GM19351 (cell line): ENCODE data around the gene CPN1.
"Not testable (repeated sequence)": the region's sequence is repeated elsewhere in the genome, so short reads cannot be mapped to it uniquely, and the experiment has no call there.

ENCODE experiments used
- ATAC-seq: cut with Tn5 transposase; IDR thresholded peaks from one replicate; pipeline ENCODE4 v1.9.1; 2021; ENCODE audit warnings: mild to moderate bottlenecking, moderate library complexity; ENCODE audit not compliant: unreplicated experiment

CPN1 gene

GRCh38 chr10:100082276-100082675, 607 bp upstream of the CPN1 start:
- ATAC-seq = not testable (repeated sequence)

- ATAC-seq = no peak
These were observed 4.9 kb downstream of the CPN1 start for GRCh38 chr10:100076750-100077149.

DNA sequence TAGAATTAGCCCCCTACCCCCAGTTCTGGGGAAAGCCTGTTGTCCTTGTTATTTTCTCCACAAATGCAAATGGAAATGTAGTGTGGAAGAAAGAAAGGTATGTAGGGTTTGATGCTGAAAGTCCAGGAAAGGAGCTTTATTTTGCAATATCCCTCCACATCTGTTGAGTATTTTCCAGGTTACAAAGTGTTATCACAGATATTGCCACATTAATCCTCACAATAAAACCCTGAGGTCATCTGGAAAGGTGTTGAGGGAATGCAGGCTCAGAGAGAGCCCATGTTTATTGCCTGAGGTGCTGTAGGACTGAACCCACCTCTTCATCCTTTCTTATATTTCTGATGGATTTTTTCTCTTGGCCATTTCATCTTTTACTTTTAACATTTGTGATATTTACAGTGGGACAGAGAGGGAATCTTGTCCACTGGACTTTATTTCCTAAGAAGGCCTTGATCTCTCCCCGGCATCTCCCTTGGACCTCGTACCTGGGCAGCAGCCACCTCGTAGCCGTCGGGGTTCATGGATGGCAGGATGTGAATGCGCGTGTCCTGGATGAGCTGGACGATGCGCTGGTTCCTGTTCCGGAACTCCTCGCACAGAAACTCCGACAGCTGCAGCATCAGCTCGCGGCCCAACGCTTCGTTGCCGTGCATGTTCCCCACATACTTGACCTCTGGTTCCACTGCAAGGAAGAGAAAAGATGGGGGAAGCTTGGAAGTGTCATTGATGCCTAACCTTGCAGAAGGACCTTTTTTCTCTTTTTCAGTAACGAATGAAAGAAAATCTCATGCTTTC, 6.0 kb downstream of the CPN1 start:
- no peak for ATAC-seq

- no peak for ATAC-seq
These were observed 9.2 kb downstream of the CPN1 start for GRCh38 chr10:100072514-100072913.

DNA sequence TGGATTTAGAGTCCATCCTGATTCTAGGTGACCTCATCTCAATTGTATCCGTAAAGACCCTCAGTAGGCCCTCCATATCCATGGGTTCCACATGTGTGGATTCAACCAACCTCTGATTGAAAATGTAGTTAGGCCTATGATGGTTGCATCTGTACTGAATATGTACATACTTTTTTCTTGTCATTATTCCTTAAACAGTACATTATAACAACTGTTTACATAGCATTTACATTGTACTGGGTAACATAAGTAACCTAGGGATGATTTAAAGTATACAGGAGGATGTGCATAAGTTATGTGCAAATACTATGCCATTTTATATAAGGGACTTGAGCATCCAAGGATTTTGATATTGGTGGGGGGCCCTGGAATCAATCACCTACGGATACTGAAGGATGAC, 10.1 kb downstream of the CPN1 start:
- no peak for ATAC-seq

- ATAC-seq = no peak
These were observed 14.2 kb downstream of the CPN1 start for GRCh38 chr10:100067466-100067865.

DNA sequence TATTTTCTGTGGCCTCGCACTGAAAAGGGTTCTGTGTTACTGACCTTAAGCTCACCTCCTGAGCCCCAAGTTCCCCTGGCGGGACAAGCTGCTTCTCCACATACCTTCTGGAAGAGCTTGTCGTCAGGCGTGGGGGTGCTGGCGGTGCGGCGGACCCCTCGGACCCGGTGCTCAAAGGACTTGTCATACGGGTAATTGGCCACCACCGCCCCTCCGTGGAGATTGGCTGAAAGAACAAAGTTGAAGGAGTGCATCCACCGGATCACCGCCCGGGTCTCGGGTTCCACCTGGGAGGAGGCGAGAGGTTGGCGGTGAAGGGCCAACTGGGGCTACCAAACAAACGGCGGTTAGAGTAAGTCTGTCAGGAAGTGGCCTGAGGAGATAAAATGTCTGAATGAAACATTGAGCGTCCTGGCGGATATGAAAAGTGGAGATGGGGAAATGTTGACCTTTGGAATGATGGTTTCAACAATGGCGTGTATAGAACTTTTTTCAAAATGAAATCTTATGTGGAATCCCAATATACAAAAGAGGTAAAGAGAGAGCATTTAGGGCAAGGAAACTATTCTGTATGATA, 16.5 kb downstream of the CPN1 start:
- ATAC-seq = no peak

DNA sequence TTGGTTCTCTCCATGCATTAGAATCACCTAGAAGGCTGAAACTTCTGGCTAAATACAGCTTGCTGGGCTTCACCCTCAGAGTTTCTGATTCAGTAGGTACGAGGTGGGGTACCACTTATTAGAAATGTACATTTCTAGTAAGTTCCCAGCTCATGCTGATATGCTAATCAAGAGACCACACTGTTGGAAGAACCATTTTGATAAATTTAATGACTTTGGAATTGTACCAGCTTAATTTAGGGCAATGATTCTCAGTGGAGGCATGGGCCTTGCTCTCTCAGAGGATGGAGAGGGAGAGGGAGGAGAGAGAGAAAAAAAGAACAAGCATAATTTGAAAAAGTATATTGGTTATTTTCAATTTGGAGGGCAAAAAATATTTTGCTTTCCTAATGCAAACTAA, 20.3 kb downstream of the CPN1 start:
- no peak for ATAC-seq

GRCh38 chr10:100057948-100058347, 23.7 kb downstream of the CPN1 start:
- ATAC-seq = no peak

DNA sequence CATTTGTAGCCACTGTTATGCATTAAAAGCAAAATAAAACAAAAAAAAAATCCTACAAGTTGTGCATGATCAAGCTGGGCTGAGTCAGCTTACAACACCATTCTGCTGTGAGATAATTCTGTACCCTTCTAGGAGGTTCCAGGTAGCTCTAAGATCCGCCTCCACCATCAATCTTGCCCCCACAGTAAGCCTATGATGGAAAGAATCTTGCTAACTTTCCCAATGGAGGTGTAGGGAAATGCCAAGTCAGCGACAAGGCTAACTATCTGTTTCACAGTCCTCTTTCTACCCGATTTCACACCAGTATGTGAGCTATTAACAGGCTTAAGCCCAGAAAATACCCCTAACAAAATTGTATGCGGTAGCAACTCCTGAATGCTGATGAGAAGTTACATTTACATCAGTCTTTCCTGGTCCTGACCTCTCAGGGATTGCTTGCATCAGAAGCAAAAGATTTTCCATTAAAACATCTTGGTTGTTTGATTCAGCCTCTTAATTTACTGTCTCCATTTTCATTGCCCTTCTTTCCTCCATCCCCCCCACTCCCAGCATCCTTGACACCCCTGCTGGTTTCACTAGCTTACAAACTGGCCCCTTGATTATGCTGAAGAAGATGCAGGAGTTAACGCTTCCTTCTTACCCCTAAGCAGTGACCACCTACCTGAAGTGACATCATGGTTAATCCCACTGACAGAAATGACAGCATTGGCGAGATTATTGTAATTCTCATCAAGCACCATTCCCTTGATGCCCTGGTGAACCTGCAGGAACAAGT, 27.8 kb downstream of the CPN1 start:
- no peak for ATAC-seq

DNA sequence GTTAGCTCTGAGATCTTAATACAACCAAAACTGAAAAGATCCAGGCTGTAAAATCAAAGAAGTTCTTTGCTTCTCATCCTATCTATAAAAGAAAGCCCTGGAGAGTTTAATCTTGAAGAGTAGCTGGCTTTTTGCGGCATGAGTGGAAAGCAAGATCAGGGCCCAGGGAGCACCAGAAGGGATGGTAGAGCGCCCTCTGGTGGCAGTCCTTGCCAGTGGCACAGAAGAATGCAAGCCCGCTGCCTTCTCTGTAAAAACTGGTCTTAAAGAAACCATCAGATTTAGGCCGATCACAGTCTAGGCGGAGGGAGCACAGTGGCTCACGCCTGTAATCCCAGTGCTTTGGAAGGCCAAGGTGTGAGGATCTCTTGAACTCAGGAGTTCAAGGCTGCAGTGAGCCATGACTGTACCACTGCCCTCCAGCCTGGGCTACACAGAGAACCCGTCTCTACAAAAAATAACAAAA, 35.6 kb downstream of the CPN1 start:
- peak; percentile 64 for ATAC-seq

DNA sequence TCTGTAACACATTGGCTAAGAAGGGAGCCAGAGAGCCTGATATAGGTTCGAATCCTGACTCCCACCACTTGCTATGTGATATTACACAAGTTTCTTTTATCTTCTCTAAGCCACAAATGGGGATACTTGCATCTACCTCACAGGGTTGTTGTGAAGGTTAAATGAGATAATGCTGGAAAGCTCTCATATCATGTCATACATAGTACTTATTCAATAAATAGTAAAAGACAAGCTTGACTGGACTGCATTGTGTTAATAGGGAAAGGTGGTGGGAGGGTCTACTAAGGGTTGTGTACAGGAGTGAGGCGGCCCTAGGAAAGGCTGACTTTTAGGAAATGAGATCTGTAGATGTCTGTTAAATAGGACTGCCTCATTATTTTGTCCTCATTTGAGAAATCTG, 36.1 kb downstream of the CPN1 start:
- no peak for ATAC-seq

DNA sequence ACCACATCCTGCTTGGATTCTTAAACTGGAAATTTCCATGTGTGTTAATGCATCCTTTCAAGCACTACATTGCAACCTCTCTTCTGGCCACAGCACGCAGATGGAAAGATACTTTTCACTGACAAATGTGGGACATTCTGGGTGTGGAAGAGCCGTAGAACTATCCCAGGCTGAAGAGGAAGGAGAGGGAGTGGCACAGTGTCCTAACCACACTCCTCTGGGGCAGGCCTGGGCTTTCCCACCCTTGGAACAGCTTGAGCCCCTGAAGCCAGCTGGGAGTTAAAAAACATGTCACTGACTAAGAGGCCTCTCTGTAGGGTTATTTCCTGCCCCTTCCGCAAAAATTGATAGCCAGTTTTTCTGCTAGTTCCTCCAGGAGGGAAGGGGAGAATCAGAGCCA, 37.9 kb downstream of the CPN1 start:
- ATAC-seq = no peak

GRCh38 chr10:100043344-100043743, 38.3 kb downstream of the CPN1 start:
- no peak for ATAC-seq

DNA sequence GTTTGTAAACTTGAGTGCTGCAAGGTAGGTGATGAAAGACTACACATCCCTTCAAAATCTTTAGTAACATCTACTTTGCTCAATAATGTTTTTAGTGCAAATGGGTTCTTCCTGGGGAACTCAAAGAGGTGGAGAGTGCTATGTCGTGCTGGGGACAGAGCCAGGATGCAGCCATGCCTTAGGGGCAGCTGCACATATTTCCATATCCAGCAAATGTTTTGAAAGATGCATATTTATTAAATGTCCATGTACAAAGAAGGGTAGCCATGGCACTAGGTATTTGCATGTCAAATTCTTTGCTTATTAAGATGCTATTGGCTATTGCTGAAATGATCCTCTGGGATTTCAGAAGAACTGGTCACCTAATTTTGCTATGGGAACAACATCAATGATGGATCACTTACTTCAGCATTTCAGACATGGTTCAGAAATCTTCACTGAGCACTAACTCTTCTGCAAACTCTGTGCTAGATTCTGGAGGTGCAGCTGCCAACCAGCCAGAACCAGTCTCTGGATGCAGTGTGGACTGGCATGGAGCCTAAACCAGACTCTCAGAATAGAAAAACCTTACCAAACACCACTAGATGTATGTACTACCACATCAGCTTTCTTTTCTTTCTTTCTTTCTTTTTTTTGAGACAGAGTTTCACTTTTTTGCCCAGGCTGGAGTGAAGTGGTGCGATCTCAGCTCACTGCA, 40.2 kb downstream of the CPN1 start:
- no peak for ATAC-seq

DNA sequence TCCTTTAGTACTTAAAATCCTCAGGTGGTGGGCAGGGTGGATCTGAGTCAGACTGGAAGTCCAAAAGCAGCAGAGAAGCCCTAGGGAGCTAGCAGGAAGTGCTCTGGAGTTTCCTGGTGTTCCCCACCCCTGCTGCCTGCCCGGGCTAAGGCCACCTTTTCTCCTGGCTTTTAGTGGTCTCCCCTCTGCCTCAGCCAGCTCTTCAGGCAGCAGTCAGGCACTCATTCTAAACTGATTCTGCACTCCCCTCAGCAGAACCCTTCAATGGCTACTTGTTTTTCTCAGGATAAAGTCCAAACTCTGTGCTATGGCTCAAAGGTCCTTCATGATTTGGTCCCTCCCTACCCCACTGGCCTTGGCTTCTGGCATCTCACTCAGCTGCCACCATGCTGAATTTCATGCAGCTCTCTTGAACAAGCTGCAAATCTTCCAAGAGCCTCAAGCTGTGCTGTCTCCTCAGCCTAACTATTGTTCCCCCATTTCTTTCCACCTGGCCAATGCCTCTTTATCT, 43.1 kb downstream of the CPN1 start:
- no peak for ATAC-seq

GRCh38 chr10:100037758-100038315, 43.8 kb downstream of the CPN1 start:
- ATAC-seq = no peak

GRCh38 chr10:100036850-100037249, 44.8 kb downstream of the CPN1 start:
- no peak for ATAC-seq

DNA sequence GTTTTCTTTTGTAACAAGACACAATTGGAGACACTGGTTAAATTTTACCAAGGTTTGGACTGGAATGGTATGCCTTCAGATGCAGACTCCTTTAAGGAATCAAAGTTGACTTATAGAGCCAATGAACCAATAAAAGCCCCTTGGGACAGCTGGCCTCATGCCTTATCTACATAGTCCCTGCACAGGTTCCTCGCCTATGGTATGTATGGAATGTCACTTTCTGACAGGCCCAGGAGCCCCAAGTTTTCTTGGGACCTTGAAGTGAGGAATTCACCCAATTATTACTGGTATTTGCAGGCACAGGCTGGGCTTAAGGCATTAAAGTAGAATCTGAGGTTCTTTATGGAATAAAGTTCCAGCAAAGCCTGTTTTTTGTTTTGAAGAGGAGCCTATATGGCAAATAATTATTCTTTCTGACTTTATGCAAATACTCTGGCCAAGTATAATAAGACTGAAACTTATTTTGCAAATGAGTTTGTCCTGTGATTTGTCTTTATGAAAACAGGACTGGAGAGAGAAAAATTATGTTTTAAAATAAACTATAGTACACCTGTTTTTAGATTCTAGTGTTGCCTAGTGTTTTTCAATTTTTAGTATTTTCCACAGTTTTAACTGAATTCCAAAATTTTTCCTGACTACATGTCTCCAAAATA, 47.8 kb downstream of the CPN1 start:
- ATAC-seq = no peak

GRCh38 chr10:100027416-100027815, 54.3 kb downstream of the CPN1 start:
- ATAC-seq = no peak
